ENCODE measurements around the gene NAV2. TPM values are rescaled to one million over a fixed set of nuclear protein-coding genes. Genes with fewer than 3 reads are reported as not detected.
A peak's percentile ranks its signal among the peaks of the same experiment; 100 is the strongest.

Gene NAV2
- total and polyA plus RNA-seq, 11 donors: 7.6 to 46.5 (median 20.2) TPM

- intact Hi-C loops (cut with DNase I): no loop called here
- H3K27ac ChIP-seq: peak overlapping the region in 1 of 12 donors; percentile 13
- peak in 2 of 4 donors; percentile 42 to 53 for ATAC-seq
- TF ChIP-seq, protein P1, sequence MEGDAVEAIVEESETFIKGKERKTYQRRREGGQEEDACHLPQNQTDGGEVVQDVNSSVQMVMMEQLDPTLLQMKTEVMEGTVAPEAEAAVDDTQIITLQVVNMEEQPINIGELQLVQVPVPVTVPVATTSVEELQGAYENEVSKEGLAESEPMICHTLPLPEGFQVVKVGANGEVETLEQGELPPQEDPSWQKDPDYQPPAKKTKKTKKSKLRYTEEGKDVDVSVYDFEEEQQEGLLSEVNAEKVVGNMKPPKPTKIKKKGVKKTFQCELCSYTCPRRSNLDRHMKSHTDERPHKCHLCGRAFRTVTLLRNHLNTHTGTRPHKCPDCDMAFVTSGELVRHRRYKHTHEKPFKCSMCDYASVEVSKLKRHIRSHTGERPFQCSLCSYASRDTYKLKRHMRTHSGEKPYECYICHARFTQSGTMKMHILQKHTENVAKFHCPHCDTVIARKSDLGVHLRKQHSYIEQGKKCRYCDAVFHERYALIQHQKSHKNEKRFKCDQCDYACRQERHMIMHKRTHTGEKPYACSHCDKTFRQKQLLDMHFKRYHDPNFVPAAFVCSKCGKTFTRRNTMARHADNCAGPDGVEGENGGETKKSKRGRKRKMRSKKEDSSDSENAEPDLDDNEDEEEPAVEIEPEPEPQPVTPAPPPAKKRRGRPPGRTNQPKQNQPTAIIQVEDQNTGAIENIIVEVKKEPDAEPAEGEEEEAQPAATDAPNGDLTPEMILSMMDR (IDR thresholded peaks at IDR 0.05): no peak
- no peak for TF ChIP-seq POLR2A (IDR thresholded peaks at IDR 0.05)
- peaks cover 0 to 8% (median 0%) of the 10 kb centered on the region in 9 donors for H3K36me3 ChIP-seq
- no peak overlapping the region for H3K4me3 ChIP-seq
- 89 to 97% (median 92%) methylated on average over 8 of the region's 8 CpGs for WGBS, 4 donors
- H3K9me3 ChIP-seq: no peaks in the 10 kb centered on the region
- peaks cover 0 to 38% (median 13%) of the 10 kb centered on the region in 12 donors for H3K4me1 ChIP-seq
- DNase-seq: peak in 1 of 5 donors; percentile 49
- no peaks in the 10 kb centered on the region for H3K27me3 ChIP-seq
Measured at GRCh38 chr11:19978668-19979518, 266.3 kb downstream of the NAV2 start.

GRCh38 chr11:19979519-19979845, 266.8 kb downstream of the NAV2 start:
- no peak overlapping the region for H3K4me3 ChIP-seq
- peaks cover 0 to 38% (median 13%) of the 10 kb centered on the region in 12 donors for H3K4me1 ChIP-seq
- WGBS, 4 donors: 94 to 98% (median 96%) methylated on average over 5 of the region's 5 CpGs
- H3K36me3 ChIP-seq: peaks cover 0 to 8% (median 0%) of the 10 kb centered on the region in 9 donors
- intact Hi-C loops (cut with DNase I): no loop called here
- no peaks in the 10 kb centered on the region for H3K9me3 ChIP-seq
- no peak for DNase-seq
- no peaks in the 10 kb centered on the region for H3K27me3 ChIP-seq
- no peak for ATAC-seq
- TF ChIP-seq, protein P1 (IDR thresholded peaks at IDR 0.05): no peak
- no peak for TF ChIP-seq POLR2A (IDR thresholded peaks at IDR 0.05)
- peak overlapping the region in 1 of 12 donors; percentile 13 for H3K27ac ChIP-seq

DNA sequence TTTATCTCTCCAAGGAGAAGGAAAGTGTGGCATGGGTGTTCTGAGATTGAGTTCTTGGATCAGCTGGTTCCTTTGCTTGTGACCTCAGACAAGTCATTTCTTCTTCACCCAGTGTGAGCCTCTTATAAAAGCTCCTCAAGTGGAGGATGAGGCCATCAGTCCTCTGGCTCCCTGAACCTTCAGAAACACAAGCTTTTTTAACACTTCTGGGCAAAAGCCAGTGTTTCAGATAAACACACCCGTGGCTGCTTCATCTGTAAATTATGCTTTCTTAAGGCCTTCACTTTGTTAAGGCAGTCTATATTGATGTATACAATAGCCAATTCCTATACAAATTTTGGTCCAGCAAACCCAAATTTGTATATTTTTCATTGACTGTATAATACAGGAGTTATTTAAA, 267.8 kb downstream of the NAV2 start:
- no peak for DNase-seq
- Histone ChIP-seq H3K4me3 (peak overlapping the region in 1 of 12 donors; percentile 22), H3K27ac (peak overlapping the region in 4 of 12 donors; percentile 27 to 57 (median 56)), H3K9me3 (no peaks in the 10 kb centered on the region), H3K4me1 (peaks cover 0 to 38% (median 13%) of the 10 kb centered on the region in 12 donors), H3K27me3 (no peaks in the 10 kb centered on the region), H3K36me3 (peaks cover 0 to 2% (median 0%) of the 10 kb centered on the region in 9 donors)
- intact Hi-C loops (cut with DNase I): no loop called here
- TF ChIP-seq, protein P1 (IDR thresholded peaks at IDR 0.05): no peak
- no peak for TF ChIP-seq POLR2A (IDR thresholded peaks at IDR 0.05)
- ATAC-seq: no peak
- WGBS, 4 donors: 18 to 33% (median 21%) methylated on average over 1 of the region's 1 CpG

GRCh38 chr11:19980957-19981669, 268.5 kb downstream of the NAV2 start:
- no peaks in the 10 kb centered on the region for H3K36me3 ChIP-seq
- no peaks in the 10 kb centered on the region for H3K27me3 ChIP-seq
- H3K4me3 ChIP-seq: peak overlapping the region in 2 of 12 donors; percentile 1 to 22
- ATAC-seq: peak; percentile 56 to 70 (median 62)
- no peaks in the 10 kb centered on the region for H3K9me3 ChIP-seq
- H3K4me1 ChIP-seq: peaks cover 0 to 38% (median 13%) of the 10 kb centered on the region in 12 donors
- 32 to 45% (median 40%) methylated on average over 8 of the region's 8 CpGs for WGBS, 4 donors
- intact Hi-C loops (cut with DNase I): no loop called here
- DNase-seq: peak in 1 of 5 donors; percentile 13
- no peak for TF ChIP-seq POLR2A (IDR thresholded peaks at IDR 0.05)
- TF ChIP-seq, protein P1 (IDR thresholded peaks at IDR 0.05): no peak
- peak overlapping the region in 9 of 12 donors; percentile 7 to 57 (median 27) for H3K27ac ChIP-seq
